22Rv1 (cell line): Measurements from ENCODE around the gene NBPF15.
A peak's percentile ranks its signal among the peaks of the same experiment; 100 is the strongest.
"Not testable (repeated sequence)": the region's sequence is repeated elsewhere in the genome, so short reads cannot be mapped to it uniquely, and the experiment has no call there.

ENCODE experiments used
- ZFX ChIP-seq: fragments of 450-650 bp; IDR thresholded peaks from 2 replicates; pipeline ENCODE4 v1.6.1; 2017; ENCODE audit warnings: antibody characterized with exemption, borderline replicate concordance
- TF ChIP-seq, protein P1 (sequence below): fragments of 450-650 bp; IDR thresholded peaks from 2 replicates; pipeline ENCODE4 v1.5.1; 2017; ENCODE audit warnings: mild to moderate bottlenecking

DNA sequence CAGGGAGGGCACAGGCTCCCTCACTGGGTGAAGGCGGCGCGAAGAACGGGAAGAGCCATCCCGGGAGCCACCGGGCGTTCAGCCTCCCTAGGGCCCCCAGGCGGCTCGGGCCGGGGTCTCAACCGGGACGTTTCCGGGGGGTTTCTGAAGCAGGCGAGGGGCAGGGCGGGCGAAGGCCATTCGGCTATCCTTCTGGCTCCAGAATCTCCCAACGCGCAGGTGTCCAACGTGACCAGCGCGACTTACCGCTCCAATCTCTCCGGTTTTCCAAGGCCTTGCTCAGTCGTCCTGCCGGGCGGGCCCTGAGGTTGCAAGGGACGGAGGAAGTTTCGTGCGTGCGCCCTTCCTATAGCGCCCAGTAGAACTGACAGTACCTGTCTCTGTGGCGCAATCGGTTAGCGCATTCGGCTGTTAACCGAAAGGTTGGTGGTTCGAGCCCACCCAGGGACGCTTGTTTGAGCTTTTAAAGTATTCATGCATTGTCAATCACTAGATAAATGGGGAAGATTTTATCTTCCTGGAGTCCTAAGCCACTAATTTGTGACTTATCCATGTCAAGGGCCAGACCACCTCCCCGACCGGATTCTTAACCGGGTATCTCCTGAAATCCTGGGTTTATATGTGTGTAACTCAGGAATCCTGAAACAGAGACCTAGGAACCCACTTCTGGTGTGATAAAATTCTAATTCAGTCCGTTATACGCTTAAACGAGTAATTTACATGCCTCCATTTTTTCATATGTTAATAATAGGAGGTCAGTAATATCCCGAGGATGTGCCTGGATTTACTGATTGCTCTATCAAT, 42.4 kb downstream of the NBPF15 start:
- TF ChIP-seq, protein P1, sequence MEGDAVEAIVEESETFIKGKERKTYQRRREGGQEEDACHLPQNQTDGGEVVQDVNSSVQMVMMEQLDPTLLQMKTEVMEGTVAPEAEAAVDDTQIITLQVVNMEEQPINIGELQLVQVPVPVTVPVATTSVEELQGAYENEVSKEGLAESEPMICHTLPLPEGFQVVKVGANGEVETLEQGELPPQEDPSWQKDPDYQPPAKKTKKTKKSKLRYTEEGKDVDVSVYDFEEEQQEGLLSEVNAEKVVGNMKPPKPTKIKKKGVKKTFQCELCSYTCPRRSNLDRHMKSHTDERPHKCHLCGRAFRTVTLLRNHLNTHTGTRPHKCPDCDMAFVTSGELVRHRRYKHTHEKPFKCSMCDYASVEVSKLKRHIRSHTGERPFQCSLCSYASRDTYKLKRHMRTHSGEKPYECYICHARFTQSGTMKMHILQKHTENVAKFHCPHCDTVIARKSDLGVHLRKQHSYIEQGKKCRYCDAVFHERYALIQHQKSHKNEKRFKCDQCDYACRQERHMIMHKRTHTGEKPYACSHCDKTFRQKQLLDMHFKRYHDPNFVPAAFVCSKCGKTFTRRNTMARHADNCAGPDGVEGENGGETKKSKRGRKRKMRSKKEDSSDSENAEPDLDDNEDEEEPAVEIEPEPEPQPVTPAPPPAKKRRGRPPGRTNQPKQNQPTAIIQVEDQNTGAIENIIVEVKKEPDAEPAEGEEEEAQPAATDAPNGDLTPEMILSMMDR: peak; percentile 46
- not testable (repeated sequence) for TF ChIP-seq ZFX
